Measurements from ENCODE around the gene TSFM.

TSFM gene

GRCh38 chr12:57749061-57749460 lies 33.5 kb upstream of the TSFM start:
- no peak for DNase-seq

GRCh38 chr12:57750561-57751431 lies 31.8 kb upstream of the TSFM start:
- no peak for DNase-seq

- no peak for DNase-seq
Observed at GRCh38 chr12:57751432-57751787, 31.2 kb upstream of the TSFM start.

GRCh38 chr12:57751788-57752667 lies 30.6 kb upstream of the TSFM start, which contains the start of gene CDK4:
CDK4 (minus strand) TSS chr12:57752310; CDS start chr12:57751717, 593 bp downstream.
- DNase-seq, result peak; percentile 99

- no peak for DNase-seq
Observed at GRCh38 chr12:57752668-57753000, 30.0 kb upstream of the TSFM start.

GRCh38 chr12:57753756-57754337 lies 28.7 kb upstream of the TSFM start:
- DNase-seq, result no peak

GRCh38 chr12:57754411-57755193 lies 28.0 kb upstream of the TSFM start, which contains the start of gene MARCHF9:
MARCHF9 (plus strand) TSS chr12:57755103; CDS start chr12:57755529, 426 bp downstream.
- DNase-seq, result peak; percentile 93

- no peak for DNase-seq
Observed at GRCh38 chr12:57755194-57755453, 27.5 kb upstream of the TSFM start.

GRCh38 chr12:57755454-57756372 lies 26.9 kb upstream of the TSFM start:
- peak; percentile 54 for DNase-seq

GRCh38 chr12:57756406-57757341 lies 25.9 kb upstream of the TSFM start:
- DNase-seq, result peak; percentile 81

GRCh38 chr12:57757771-57758170 lies 24.8 kb upstream of the TSFM start:
- no peak for DNase-seq

- DNase-seq, result no peak
Observed at GRCh38 chr12:57758552-57759359, 23.8 kb upstream of the TSFM start.

- peak; percentile 66 for DNase-seq
Observed at GRCh38 chr12:57759360-57759980, 23.1 kb upstream of the TSFM start.

- DNase-seq, result no peak
Observed at GRCh38 chr12:57760347-57760982, 22.1 kb upstream of the TSFM start.

- DNase-seq, result no peak
Observed at GRCh38 chr12:57761391-57761998, 21.1 kb upstream of the TSFM start.

GRCh38 chr12:57762463-57762862 lies 20.1 kb upstream of the TSFM start:
- no peak for DNase-seq

- DNase-seq, result no peak
Observed at GRCh38 chr12:57763881-57764661, 18.5 kb upstream of the TSFM start.

- no peak for DNase-seq
Observed at GRCh38 chr12:57764662-57765002, 18.0 kb upstream of the TSFM start.

Data from CD4-positive, alpha-beta T cell treated with Interleukin-10 for 1 hour (primary cell).